GM19351 (cell line): ENCODE measurements around the gene INPP4A.

Experiments used
- ATAC-seq: cut with Tn5 transposase; IDR thresholded peaks from one replicate; pipeline ENCODE4 v1.9.1; 2021; ENCODE audit warnings: mild to moderate bottlenecking, moderate library complexity; ENCODE audit not compliant: unreplicated experiment

Gene INPP4A

DNA sequence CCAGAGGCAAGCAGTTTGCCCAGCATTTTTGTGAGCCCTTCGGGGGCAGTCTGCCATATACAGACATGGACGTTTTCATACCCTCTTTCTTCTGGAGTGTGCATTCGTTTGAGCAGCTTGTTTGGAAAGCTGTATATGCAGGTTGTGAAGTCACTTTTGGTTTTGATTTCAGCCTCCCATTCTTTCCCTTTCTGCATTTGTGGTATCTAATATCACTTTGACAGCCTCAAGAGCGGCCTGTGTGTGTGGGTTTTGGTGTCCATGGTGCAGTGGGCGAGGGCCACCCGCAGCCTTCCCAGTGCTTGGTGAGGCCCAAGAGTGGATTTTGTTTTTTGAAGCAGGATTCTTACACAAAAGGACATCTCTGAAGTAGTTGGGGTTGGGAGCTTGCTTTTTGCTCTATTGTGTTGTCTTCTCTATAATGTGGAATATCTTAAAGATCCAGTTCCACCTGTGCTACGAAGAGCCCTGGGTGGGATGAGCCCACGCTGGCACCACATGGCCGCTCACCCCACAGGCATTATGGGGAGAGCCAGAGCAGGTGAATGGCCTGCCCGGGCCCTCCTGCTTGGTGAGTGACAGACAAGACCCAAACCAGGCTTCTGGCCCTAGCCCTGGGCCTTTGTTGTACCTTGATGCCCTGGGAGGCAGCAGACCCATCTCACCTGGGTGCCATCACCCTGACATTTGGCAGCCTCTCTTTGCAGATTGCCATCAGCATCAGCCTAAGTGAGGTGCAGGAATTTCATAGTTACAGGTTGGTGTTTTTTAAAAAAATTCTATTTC, 29.5 kb downstream of the INPP4A start:
- no peak for ATAC-seq

DNA sequence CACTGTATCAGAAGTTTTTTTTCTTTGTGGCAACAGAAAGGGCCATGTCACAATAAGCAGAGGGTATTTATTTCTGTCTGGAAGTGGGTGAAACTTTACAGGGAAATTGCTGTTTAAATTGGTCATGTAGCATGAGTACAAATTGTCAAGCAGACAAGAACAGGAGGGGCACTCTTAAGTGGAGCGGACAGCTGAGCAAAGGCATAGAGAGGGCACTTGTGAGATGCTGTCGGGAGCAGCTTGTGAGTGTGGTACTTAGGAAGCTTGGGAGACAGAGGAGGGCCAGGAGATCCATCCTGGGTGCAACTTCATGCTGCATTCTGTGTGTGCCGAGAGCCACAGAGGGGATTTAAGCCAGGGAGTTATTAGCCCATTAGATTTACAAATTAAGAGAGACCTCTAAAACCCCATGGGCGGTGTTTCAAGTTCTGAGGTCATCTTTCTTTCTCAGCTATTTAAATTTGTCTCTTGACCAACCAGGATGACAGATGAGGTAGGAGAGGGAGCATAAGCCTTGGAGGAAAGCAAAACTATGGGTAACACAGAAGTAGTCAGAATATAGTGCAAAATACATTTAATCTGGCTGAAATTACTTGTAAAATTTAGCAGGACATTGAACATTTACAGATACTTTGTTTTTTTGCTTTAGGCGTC, 30.4 kb downstream of the INPP4A start:
- no peak for ATAC-seq

DNA sequence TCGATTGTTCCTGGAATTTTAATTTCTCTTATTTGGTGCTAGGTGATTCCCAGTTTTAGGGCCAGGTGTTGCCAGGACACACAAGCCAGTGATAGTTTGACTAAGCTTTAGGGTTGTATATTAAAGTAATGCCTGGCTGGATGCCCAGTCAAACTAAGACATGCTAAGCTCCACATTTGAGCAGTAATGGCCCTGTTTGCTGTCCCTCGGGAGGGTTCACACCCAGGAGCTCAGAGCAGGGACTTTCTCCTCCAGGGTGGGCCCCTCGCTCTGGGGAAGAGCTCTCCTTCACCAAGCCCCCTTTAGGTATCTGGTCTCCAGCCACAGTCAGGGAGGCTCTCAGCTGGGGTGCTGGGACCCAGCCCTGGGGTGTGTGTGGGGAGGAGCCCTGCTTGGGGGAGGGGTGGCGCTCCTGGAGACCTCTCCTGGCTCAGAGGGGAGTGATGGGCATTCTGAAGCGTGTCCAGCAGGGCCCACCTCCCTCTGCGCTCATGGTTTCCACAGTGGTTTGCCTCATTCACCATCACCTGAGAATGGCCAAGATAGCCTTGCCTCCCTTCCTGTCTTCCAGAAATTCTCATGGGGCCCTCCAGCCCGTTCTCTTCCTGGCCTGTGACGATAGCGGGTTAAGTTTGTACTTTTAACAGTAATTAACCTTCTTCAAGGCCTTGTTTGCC, 31.7 kb downstream of the INPP4A start:
- ATAC-seq, result no peak

DNA sequence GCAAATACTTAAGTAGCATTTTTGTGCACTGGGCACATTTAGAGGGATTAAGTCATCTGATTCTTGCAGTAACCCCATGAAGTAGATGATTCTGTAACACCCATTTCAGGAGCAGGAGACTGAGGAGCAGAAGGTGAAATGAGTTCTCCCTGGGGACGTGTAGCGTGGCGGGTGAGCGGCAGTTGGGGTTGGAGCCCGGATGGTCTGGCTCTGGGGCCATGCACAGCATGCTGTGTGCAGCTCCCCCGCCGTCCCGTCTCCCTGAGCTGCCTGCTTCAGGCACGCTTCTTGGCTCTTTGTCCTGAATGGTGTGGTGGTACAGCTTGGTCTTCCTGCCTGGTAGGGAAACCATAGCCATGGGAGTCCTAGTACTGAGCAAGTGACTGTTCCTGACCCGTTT, 32.4 kb downstream of the INPP4A start:
- no peak for ATAC-seq

DNA sequence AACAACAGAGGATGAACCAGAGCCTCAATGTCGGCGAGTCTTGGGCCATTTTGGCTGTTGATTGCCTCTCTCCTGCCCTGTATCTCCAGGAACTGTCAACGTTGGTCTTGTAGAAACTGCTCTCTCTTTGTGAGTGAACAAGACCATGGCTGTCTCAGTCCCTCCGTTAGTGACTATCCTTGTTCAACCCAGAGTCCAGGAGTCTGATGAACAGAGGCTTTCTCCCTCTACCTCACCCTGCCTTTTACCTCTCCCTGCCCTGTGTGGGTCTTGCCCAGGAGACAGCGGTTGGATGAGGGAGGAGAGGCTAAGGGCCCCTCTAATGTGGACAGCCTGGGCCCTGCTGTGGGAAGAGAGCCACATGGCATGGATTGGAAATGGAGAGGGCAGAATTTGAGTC, 32.8 kb downstream of the INPP4A start:
- ATAC-seq, result no peak

DNA sequence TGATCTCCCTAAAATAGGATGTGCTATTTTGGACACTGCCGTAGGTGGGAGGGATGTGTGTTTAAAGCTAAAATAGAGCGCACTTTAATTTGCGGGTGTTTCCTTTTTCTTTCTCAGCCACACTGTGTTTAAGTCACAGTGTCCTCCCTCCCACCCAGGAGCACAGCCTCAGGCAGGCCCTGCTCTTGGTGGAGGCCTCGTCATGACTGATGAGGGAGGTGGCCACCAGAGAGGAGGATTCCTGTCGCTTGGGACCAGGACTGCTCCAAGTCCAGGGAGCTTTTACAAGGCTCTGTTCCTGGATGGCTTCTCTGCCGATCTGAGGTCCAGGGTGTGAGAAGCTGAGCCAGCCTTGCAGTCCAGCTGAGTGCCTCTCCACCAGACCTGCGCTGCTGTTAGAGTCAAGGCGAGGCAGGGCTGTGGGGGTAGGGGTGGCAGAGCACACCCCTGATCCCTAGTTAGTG, 33.5 kb downstream of the INPP4A start:
- no peak for ATAC-seq

DNA sequence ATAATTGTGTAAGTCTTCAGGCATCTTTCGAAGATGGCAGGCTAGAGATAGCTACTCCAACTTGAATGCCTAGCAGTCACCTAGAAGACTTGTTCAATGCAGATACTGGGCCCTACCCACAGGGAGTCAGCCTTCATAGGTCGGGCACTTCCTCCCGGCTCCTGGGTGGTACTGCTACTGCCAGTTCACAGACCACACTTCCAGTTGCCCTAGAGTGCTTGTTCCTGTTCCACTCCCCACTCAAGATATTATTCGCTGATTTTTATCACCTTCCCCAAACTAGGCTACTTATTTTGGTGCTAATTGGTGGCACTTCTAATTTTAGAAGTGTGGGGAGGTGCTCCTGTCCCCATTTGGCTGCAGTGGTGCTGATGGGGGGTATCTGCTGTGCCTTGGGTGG, 34.2 kb downstream of the INPP4A start:
- no peak for ATAC-seq

DNA sequence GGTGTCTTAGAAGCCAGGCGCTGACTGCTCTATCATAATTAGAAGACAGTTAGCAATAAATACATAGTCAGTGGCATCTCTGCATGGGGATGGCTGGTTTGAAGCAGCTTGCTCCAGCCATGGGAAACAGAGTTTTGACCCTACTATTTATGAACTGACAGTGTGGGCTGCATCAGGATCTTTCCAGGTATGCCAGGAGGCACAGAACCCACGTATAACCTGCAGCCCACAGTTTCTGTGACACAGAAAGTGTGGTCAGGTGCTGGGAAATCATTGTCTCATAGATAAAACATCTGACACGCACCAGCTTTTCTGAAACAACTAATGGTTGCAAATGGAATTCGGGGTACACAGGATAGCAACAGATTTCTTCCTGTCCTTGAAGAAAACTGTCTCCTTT, 34.7 kb downstream of the INPP4A start:
- ATAC-seq, result no peak

DNA sequence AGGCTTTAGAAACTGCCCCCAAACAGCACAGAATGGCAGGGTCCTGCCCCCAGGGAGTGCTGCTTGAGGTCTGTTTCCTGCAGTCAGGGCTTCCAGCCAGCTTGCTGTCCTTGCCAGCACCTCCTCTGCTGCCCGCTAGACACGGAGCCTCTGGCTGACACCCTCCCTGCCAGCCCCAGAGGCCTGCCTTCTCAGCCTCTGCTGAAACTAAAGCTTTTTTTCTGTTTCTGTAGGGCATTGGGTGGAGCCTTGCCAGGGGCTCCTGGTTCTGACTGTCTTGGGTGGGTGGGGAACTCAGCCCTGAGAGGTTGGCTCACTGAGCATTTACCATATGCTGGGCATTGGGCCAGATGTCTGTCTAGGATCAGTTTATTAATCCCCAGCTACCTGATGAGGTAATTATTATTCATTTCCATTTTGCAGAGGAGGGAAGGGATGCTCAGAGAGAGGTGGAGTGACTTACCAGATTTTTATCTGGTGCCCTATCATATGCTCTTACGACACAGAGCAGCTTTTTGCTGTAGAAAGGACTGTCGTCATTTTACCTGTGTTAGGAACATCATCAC, 35.4 kb downstream of the INPP4A start:
- ATAC-seq, result no peak

DNA sequence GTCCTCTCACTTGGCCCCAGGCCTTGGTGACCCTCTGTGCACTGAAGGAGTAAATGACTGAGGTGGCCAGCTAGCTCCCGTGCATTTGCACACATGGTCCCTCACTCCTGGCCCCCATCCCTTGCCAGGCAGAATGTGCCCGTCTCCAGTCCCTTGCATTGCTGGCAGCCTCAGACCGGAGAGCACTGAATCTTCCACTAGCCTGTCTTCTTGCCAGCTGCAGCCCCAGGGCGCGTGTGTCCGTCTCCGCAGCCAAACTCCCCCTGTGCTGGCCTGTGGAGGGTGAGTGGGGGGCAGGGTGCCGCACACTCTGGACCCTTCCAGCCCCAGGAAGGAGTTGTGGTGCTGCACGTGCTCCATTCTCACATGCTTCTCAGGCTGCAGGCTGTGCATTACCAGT, 35.9 kb downstream of the INPP4A start:
- no peak for ATAC-seq

DNA sequence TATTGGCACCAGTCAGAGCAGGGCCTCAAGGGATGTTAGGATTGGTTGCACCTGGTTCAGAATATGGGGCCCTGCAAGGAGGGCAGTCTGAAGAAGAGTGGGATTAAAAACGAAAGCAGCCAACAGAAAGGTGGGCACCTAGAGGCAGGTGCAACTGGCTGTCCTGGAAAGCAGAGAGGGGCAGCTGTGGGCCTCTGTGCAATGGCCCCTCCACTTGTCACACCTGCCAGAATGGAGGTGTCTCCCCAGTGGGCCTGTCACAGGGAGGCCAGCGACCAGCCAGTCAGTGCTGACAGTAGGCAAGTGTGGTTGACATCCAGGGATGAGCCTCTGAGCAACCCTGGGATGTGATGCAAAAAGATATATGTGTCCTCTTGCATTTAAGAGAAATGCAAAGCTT, 37.7 kb downstream of the INPP4A start:
- ATAC-seq, result no peak

DNA sequence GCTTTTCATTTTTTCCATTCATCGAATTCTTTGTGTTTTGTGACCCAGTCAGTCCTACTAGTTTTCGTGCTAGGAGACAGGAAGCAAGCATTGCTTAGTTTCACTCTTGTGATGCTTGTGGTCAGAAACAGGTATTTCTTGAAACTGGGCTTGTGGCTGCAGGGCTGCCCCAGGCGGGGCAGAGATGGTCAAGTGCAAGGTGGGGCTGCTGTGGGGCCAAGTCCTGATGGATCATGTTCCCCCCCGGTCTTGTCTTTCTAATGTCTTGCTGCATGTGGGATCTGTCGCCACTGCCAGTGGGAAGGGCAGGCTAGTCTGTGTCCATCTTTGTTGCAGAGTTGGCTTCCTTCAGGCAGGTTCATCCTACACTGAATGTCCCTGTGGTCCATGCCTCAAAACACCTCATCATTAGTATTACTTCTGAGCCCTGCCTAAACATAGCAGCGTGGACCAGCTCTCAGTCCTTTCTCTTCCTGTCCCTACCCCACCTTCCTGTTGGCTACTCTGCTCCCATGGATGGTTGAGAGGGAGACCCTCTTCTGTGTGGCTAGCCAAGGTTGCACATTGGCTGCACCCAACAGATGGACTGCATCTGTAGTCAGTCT, 38.7 kb downstream of the INPP4A start:
- ATAC-seq, result peak; percentile 65

DNA sequence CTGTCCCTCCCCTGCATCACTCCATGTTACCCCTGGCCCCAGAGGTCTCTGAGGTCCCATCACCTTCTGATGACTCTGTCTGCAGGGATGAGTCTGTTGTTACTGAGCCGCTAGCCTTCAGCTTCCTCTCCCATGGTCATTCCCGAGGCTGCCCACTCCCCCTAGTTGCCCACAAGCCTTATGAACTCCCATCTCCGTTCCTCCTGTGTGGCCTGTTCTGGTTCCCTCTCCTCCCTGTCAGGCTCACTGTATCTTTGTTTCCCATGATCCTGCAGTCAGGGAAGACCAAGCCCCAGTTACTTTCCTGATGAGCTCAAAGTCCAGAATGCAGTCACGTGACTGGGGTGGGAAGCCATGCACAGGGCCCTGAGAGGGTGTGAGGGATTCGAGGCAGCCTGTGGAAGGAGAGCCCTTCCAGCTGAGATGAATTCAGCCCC, 39.5 kb downstream of the INPP4A start:
- ATAC-seq, result no peak

DNA sequence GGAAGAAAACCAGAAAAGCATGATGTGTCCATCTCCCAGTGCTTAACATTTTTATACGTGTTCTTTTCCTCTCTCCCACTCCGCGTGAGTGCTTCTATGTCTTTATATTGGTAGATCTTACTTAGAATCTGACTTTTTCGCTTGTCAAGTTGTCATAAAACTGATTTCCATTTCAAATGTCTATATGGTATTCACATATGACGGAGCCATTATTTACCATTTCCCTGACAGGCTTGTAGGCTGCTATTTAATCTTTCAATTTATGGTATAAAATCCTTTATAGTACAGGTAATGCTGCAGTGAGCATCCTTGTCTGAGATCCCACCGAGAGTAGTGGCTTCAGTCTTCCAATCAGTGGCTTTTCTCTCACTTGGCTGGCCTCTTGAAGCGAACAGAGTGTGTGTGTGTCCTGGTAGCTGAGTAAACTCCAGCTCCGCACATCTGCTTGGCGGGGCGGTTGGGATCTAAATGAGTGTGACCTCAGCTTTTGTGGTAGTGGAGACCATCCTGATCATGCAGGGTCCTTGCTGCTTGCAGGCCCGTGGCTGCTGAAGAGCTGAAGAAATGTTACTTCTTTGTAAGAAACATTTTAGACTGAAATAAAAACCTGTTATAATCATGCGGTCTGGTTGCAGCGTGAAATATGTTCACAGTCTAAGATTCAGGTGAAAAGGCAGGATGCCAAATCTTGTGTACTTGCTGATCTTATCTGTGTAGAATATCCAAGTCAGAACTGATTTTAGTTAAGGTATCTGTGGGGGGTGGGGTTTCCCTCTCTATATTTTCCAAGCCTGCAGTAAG, 40.2 kb downstream of the INPP4A start:
- no peak for ATAC-seq

DNA sequence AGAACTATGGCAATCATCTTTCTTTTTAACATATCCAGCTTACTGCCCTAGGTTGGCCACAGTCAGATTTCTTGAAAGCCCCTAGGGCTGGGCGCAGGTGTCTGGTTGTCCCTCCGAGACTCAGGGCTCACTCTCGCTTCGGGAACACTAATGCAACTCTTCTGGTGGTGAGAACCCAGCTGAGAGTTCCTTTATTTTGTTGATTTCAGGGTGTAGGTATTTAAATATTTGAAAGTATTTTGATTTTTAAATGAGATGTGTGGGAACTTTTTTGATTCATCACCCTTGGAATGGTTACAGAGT, 40.7 kb downstream of the INPP4A start:
- ATAC-seq, result no peak

DNA sequence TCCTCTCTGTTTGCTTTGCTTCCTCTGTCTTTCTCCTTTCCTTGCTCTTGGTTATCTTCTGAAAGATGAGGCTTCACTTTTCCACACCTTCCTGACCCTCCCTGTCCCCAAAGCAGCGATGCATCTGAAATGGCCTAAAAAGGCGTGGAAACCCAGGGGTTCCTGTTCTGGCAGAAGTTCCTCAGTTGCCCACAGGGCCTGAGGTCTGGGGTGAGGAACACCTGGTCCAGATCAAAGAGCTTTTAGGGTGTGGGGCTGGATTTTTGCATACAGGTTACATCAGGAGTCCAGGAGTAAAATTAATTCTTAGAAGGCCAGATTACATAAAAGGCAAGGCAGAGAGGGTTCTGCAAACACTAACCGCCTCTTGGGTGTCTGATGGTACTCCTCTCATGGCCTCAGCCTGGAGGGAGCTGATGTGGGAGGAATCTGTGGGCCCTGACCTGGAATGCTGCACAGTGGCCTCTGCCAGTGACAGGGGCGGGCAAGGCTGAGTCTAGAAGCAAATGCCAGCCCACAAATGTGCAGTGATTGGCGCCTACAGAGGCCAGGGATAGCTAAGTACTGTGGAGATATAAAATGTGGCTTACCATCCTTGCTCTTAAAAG, 41.8 kb downstream of the INPP4A start:
- no peak for ATAC-seq

DNA sequence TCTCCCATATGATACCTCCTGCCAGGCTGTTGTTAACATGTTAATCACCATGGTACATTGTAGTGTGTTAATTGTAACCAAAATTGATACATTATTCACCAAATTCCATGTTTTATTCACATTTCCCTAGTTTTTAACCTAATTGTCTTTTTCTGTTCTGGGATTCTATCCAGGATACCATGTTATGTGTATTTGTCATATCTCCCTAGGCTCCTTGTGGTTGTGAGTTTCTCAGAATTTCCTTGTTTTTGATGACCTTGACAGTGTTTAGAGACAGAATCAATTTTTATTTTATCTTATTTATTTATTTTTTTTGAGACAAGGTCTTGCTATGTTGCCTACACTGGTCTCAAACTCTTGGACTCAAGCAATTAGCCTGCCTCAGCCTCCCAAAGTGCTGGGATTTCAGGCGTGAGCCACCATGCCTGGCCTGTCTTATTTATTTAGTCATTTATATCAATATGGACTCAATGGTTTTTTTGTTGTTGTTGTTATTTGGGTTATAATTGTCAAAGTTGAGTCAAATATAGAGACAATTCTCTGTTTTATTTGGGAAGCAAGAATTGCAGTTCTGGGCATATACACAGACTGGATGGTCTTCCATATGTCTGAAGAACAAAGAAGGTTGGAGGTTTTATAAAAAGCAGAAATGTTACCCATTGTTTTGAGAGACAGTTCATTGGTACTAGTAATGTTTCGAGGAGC, 42.6 kb downstream of the INPP4A start:
- ATAC-seq, result no peak

DNA sequence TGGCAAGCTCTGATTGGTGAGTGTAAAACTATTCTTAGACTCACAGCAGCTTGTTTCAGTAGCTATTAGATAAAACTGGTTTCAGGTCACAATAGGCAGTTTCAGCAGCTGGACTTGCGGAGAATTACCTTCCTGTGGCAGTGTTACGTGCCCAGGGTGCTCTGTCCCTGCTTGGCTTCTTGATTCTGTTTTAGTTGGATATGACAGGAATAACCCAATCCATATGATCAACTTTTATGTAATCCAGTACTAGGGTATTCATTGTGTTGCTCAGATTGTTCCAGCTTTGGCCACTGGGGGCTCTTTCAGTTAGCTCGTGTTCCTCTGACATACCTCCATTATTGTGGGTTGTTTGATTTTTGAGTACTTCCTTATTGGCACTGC, 43.1 kb downstream of the INPP4A start:
- ATAC-seq, result peak; percentile 60

DNA sequence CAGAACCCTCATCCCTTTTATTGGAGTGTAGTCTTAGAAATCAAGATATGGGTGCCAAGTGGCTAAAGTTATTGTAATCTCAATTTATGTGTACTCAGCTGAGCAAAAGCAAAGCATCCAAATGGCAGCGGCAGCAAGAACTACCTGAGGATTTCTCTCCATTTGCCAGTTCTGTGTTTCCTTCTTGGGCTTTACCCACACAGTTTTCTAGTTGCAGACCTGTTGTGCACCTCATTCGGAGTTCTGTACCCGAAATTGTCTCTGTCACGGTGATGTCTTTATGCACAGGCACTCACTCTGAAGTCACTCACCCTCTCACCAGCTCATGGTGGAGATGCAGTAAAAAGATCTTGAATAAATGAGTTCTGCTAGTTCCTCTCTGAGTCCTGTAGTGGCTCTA, 43.6 kb downstream of the INPP4A start:
- no peak for ATAC-seq

DNA sequence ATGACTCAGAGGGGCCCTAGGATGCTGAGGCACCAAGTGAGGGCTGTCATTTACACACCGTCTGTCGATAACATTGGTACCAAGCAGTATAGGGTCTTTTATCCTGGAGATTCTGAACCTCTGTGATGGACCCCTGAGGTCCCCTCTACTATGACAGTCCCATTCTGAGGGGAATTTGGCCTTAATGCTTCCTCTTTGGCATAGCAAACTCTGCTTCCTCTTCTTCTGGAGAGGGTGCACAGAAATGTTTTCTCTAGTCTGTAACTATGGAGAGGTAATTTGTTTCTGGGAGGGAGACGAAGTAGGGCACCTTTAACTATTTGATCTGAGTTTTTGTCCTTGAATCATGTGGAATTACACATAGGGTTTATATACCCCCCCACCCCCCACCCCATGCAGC, 44.8 kb downstream of the INPP4A start:
- ATAC-seq, result no peak
